Tibial nerve (tissue), 4 donors: Measurements from ENCODE around the gene OSBPL10. TPM values are rescaled to one million over a fixed set of nuclear protein-coding genes. Genes with fewer than 3 reads are reported as not detected.

Experiments used
- DNase-seq, 2 donors: peaks; one replicate each; pipeline ENCODE4 v3.0.0-alpha.2; 2019; ENCODE audit warnings: low spot score in 2 of 2
- H3K27ac ChIP-seq, 4 donors: fragments of 200-600 bp; sonication (generic) in 3 of 4; one replicate each; pipeline ENCODE4 v1.5.1; 2017 to 2019; ENCODE audit warnings: mild to moderate bottlenecking in 1 of 4
- H3K27me3 ChIP-seq, 2 donors: fragments of 200-600 bp; sonication (generic) in 1 of 2; one replicate each; pipeline versions ENCODE4 v1.5.1 to v1.6.0; 2017 to 2019
- H3K36me3 ChIP-seq, 3 donors: fragments of 200-600 bp; sonication (generic); one replicate each; pipeline ENCODE4 v1.5.1; 2018 to 2019
- H3K4me1 ChIP-seq, 4 donors: fragments of 200-600 bp; sonication (generic) in 3 of 4; one replicate each; pipeline ENCODE4 v1.5.1; 2017 to 2019
- H3K4me3 ChIP-seq, 4 donors: fragments of 200-600 bp; sonication (generic) in 3 of 4; one replicate each; pipeline ENCODE4 v1.5.1; 2017 to 2019; ENCODE audit warnings: mild to moderate bottlenecking in 1 of 4, moderate library complexity in 1 of 4
- H3K9me3 ChIP-seq, 4 donors: fragments of 200-600 bp; sonication (generic) in 3 of 4; one replicate each; pipeline ENCODE4 v1.5.1; 2017 to 2019
- EP300 ChIP-seq, 2 donors: sonication (generic); formaldehyde crosslinking; IDR thresholded peaks; one replicate each; pipeline ENCODE4 v1.6.1; 2017; ENCODE audit warnings: antibody characterized with exemption in 2 of 2, mild to moderate bottlenecking in 1 of 2
- POLR2A ChIP-seq, 2 donors: fragments of 450-650 bp; IDR thresholded peaks; one replicate each; pipeline ENCODE4 v1.6.1; 2017; ENCODE audit warnings: antibody characterized with exemption in 2 of 2, mild to moderate bottlenecking in 2 of 2, moderate library complexity in 2 of 2
- WGBS, 2 donors: methylation state at CpG; one replicate each; pipeline ENCODE4 v1.1.5; 2018; 5-methylcytosine and 5-hydroxymethylcytosine counted together
- total RNA-seq, 4 donors: library from RNA; depleted of rRNA; stranded (reverse); fragments of >200 nt; gene quantifications; one replicate each; pipeline ENCODE4 v1.1.0, GENCODE V29; 2016
- TF ChIP-seq, protein P1 (sequence below), 5 experiments: fragments of 200-600 bp in 3 of 5; fragments of 450-650 bp in 2 of 5; sonication (generic) in 3 of 5; IDR thresholded peaks; one replicate each; pipeline ENCODE4 v1.5.1; 2016 to 2019; ENCODE audit warnings: antibody characterized with exemption in 5 of 5, mild to moderate bottlenecking in 3 of 5, moderate library complexity in 2 of 5

OSBPL10 gene
- total RNA-seq, 4 donors from 2014 or later = 45.0 to 79.2 (median 60.4) TPM

DNA sequence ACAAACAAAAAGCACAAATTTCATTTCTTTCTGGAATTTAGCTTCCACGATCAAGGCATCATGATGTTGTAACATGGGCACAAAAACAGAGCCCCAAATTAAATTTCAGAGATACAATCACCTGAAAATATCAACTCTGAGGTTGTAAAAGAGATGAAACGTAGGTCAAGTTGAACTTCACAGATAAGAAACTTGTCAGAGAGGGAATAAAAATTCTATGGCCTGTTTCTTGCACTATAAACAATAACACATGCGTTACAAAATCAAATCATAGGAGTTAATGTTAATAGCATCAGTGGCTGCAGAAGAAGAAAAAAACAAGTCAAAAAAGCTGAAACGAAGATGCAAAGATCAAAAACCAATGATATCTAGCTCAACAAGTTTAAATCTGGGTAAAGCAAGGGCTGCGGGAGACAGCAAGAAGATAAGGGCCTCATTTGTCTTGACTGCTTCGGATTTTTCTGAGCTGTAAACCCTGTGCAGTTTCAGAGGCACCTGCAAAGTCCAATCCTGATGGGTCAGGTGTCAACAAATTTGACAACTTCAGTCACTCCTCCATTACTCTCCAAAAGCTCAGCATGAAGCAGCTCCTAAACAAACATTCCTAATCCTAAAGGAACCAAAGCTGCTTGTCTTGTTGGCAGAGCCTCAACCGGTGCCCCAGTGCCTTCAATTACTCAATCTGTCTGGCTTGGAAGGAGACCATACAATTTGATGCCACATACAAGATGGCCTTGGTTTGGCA, 228.6 kb downstream of the OSBPL10 start:
- Histone ChIP-seq H3K27me3 (no peaks in the 10 kb centered on the region), H3K27ac (no peak overlapping the region), H3K4me1 (no peaks in the 10 kb centered on the region), H3K9me3 (no peaks in the 10 kb centered on the region), H3K4me3 (no peak overlapping the region), H3K36me3 (no peaks in the 10 kb centered on the region)
- WGBS, 2 donors = 88 to 93% methylated on average over 7 of the region's 7 CpGs
- TF ChIP-seq POLR2A (IDR thresholded peaks at IDR 0.05) = no peak
- no peak for TF ChIP-seq EP300 (IDR thresholded peaks at IDR 0.05)
- TF ChIP-seq, protein P1, sequence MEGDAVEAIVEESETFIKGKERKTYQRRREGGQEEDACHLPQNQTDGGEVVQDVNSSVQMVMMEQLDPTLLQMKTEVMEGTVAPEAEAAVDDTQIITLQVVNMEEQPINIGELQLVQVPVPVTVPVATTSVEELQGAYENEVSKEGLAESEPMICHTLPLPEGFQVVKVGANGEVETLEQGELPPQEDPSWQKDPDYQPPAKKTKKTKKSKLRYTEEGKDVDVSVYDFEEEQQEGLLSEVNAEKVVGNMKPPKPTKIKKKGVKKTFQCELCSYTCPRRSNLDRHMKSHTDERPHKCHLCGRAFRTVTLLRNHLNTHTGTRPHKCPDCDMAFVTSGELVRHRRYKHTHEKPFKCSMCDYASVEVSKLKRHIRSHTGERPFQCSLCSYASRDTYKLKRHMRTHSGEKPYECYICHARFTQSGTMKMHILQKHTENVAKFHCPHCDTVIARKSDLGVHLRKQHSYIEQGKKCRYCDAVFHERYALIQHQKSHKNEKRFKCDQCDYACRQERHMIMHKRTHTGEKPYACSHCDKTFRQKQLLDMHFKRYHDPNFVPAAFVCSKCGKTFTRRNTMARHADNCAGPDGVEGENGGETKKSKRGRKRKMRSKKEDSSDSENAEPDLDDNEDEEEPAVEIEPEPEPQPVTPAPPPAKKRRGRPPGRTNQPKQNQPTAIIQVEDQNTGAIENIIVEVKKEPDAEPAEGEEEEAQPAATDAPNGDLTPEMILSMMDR (IDR thresholded peaks at IDR 0.05) = no peak
- DNase-seq = no peak

DNA sequence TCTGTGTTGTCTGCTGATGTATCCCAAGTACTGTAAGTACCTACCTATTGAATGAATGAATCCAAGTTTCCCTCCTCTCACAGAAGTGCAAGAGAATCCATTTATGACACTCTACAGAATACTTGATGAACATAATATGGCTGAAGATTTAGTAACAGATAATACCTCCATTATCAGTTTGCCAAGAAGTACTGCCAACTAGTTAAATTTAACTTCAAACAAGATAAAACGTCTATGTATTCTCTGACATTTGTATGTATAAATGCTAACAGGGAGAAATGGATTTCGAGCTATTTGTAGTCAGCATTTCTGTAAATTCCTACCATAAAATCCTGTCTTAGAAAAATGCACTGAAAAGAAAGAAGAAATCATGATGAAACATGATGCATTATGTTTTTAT, 230.7 kb downstream of the OSBPL10 start:
- H3K36me3 ChIP-seq = no peaks in the 10 kb centered on the region
- WGBS, 2 donors = 46 to 61% methylated on average over 2 of the region's 2 CpGs
- DNase-seq = no peak
- H3K4me1 ChIP-seq = no peaks in the 10 kb centered on the region
- H3K4me3 ChIP-seq = no peak overlapping the region
- no peak for TF ChIP-seq POLR2A (IDR thresholded peaks at IDR 0.05)
- no peak for TF ChIP-seq EP300 (IDR thresholded peaks at IDR 0.05)
- TF ChIP-seq, protein P1 (IDR thresholded peaks at IDR 0.05) = no peak
- H3K27ac ChIP-seq = no peak overlapping the region
- no peaks in the 10 kb centered on the region for H3K27me3 ChIP-seq
- no peaks in the 10 kb centered on the region for H3K9me3 ChIP-seq

DNA sequence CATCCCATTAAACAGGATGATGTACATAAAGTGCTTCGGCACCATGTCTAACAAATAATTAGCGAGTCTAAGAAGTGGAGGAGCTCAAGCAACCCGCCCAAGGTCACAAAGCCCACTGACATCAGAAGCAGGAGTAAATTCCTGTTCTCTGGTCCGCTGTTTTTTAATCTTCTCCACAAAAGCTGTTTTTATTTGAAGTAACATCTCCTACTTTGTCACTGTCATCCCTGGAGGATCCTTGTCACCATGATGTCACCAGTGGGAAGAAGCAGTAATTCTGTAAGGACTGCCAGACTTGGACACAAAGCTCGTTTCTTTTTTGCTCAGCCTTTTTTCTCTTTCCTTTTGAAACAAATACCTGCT, 232.1 kb downstream of the OSBPL10 start:
- WGBS, 2 donors = 70 to 72% methylated on average over 5 of the region's 5 CpGs
- no peak overlapping the region for H3K4me3 ChIP-seq
- H3K27me3 ChIP-seq = no peaks in the 10 kb centered on the region
- no peaks in the 10 kb centered on the region for H3K36me3 ChIP-seq
- no peak for DNase-seq
- TF ChIP-seq POLR2A (IDR thresholded peaks at IDR 0.05) (no peak), EP300 (IDR thresholded peaks at IDR 0.05) (no peak)
- TF ChIP-seq, protein P1 (IDR thresholded peaks at IDR 0.05) = no peak
- no peak overlapping the region for H3K27ac ChIP-seq
- H3K4me1 ChIP-seq = no peaks in the 10 kb centered on the region
- H3K9me3 ChIP-seq = no peaks in the 10 kb centered on the region

DNA sequence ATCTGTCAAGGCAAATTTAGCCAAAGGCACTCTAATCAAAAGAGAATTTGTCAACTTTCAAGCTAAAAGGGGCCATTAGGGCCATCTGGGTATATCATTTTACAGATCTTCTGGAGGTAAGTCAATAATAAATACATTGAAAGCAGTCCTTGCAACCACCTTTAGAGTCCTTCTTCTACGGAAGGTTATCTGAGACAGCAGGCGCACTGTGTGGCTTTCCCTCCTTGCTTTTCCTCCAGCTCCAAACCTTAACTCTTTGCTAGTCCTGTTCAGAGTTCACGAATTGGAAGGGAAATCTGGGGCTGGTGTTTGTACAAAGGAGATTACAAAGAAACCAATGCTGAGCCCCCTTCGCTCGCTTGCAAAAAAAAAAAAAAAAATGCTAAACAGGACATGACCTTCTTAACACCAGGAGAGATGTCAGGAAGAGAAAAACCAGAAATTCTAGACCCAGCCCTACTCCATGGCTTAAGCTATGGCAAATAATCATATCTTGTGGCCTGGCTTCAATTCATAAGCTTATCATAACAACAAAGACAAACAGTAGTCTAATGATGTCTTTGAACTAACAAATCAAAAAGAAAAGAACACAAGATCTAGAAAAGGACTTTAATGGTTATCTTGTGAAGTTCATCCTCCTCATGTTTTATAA, 232.7 kb downstream of the OSBPL10 start:
- TF ChIP-seq POLR2A (IDR thresholded peaks at IDR 0.05) (no peak), EP300 (IDR thresholded peaks at IDR 0.05) (no peak)
- TF ChIP-seq, protein P1 (IDR thresholded peaks at IDR 0.05) = no peak
- Histone ChIP-seq H3K4me3 (no peak overlapping the region), H3K4me1 (no peaks in the 10 kb centered on the region), H3K27me3 (no peaks in the 10 kb centered on the region), H3K27ac (no peak overlapping the region), H3K9me3 (no peaks in the 10 kb centered on the region), H3K36me3 (no peaks in the 10 kb centered on the region)
- DNase-seq = no peak
- 84 to 89% methylated on average over 5 of the region's 5 CpGs for WGBS, 2 donors

DNA sequence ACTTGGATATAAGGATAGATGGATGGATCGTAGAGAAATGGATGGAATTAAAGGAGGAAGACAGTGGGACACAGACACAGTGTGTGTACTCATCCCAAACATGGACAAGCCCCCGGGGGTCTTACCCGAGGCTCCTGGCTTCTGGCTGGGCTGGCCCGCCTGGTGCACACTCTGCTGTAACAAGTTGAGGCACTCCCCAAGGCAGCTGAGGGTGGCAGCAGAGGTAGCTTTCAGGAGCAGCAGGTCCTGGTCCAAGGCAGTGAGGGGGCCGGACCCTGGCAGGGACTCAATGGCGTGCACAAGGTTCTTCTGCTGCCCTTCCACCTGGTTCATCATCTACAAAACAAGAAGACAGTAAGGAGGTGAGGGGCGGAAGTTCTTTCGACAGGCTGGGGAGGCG, 233.3 kb downstream of the OSBPL10 start:
- Histone ChIP-seq H3K4me3 (no peak overlapping the region), H3K36me3 (no peaks in the 10 kb centered on the region), H3K27ac (no peak overlapping the region), H3K27me3 (no peaks in the 10 kb centered on the region), H3K9me3 (no peaks in the 10 kb centered on the region), H3K4me1 (no peaks in the 10 kb centered on the region)
- WGBS, 2 donors = 94% methylated on average over 9 of the region's 9 CpGs
- DNase-seq = no peak
- TF ChIP-seq, protein P1 (IDR thresholded peaks at IDR 0.05) = no peak
- TF ChIP-seq POLR2A (IDR thresholded peaks at IDR 0.05) = no peak
- TF ChIP-seq EP300 (IDR thresholded peaks at IDR 0.05) = no peak
